HG02610 (cell line): ENCODE measurements around the gene SLC10A7.

Source experiments
- ATAC-seq: cut with Tn5 transposase; IDR thresholded peaks from one replicate; pipeline ENCODE4 v1.9.1; 2021; ENCODE audit warnings: mild to moderate bottlenecking, moderate library complexity; ENCODE audit not compliant: unreplicated experiment

SLC10A7 gene

DNA sequence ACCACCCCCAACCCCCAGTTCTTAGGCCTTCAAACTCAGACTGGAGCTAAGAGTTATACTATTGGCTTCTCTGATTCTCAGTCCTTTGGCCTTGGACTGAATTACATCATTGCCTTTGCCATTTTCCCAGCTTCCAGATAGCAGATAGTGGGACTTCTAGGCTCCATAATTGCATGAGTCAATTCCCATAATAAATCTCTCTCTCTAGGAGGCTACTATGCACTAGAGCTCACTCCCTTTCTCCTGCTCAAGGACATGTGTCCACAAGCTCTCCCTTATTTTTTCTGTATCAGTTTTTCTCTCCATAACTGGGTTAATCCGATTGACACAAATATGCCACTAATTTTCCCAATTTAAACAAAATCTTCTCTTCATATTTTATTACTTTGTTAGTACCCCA, 204.0 kb downstream of the SLC10A7 start:
- ATAC-seq = no peak

DNA sequence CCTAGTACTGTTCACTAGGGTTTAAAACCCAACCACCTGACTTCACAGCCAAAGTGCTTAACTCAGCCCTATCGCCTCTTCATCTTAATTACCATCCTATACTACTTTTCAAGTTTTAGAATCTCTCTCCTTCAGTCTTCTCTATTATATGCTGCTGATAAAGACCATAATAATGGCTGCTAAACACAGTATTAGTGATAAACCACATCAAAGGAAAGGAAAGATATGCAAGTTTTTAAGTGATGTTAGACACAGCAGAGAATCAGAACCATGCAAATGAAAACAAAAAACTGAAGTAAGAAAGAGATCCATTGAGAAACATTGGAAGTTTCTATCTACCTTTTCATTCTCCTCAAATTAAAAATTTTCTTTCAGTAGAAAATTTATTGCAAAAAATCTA, 206.6 kb downstream of the SLC10A7 start:
- no peak for ATAC-seq

DNA sequence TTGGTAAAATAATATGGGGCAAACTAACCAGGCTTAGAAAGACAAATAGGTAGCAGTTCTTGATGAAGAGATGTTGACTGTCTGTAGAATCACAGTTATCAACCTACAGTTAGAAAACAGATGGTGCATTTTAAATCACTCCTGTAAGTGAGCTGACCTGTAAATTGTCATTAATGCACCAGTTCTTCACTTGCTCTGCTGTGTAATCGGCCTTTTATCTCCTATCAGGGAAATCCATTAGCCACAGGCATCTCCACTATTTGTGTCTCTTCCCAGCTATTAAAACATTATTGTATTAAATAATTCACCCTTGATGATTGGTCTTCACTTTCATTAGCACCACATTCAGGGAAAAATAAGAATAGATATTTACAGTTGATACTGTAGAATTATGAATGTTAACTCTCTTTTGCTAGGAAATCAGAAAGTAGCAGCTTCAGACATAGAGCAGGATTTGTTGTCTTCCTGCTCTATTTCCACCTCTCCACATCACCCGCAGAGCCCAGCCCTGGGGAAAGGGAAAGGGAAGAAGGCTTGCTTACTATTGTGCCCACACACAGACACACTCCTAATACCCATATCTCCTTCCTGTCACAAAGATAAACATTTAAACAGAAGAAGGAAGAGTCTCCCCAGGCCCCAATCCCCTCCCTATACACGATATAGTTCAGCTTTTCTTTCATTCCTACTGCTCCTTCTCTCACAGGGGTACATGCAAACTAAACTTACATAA, 210.3 kb downstream of the SLC10A7 start:
- ATAC-seq = no peak

DNA sequence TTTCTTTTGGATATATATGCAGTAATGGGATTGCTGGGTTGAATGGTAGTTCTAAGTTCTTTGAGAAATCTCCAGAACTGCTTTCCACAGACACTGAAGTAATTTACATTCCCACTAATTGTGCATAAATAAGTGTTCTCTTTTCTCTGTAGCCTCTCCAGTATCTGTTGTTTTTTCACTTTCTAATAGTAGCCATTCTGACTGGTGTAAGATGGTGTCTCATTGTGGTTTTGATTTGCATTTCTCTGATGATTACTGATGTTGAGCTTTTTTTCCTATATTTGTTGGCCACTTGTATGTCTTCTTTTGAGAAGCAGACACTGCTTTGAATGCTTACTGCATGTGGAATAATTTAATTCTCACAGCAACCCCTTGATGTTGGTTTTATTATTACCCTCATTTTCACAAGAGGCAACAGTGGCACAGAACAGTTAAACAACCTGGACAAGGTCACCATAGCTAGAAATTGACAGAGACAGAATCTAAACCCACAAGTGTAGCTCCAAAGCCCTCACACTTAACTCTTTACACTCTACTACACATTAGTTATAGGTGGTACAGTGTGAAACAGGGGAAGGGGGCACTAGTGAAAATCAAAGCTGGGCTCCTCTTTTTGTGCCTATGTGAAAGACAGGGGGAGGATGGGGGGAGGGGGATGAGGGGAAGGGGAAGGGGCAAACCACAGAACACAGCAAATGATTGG, 211.3 kb downstream of the SLC10A7 start:
- peak; percentile 87 for ATAC-seq

DNA sequence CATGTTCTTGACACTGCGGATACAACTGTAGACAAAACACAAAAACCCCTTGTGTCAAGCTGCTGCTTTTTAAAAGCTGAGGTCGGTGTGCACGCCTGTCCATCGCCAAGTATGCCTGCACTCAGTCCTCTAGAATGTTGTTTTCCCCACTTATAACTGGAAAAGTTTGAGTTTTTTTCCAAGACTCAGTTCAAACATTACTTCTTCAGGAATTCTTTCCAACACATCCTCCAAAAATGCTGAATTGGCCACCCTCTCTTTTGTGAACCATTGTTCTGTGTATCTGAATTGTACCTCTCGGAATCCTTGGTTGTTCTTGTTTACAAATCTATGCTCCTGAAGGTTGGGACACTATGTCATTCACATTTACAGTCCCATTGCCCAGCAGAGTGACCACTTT, 212.8 kb downstream of the SLC10A7 start:
- no peak for ATAC-seq

DNA sequence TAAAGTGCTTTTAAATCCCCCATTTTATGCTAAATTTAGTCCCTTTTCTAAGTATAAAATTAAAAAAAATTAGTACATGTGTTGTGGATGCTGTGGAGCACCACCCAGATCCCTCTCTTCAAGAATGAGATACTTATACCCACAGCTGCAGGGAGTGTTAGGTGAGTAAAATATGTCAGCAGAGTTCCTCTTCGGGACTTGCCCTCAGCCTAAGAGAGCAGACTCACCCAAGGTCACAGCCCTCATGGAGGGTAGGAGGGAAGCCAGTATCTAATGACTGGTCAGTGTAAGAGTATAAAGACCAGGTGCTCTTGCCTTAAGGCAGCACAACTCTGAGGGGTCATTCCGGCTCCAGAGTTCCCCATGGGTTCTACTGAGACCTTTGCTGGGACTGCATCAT, 218.9 kb downstream of the SLC10A7 start:
- ATAC-seq = peak; percentile 66

DNA sequence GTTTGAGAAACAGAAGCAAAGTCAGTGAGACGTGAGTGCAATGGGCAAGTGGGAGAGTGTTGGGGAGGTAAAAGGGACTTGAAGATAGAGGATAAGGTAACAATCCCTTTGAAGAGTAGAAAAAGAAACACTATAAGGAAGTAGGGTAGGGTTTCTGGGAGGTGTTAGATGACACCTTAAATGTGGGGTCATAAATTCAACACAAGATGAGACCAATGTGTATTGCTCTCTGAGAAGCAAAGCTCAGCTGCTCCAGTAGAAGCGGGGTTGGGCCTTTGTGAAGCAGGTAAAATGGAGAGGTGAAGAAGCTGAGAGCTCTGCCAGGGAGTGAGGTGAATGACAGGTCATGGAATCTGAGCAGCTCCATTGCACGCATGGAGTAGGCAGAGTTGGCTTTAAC, 222.1 kb downstream of the SLC10A7 start:
- ATAC-seq = no peak

DNA sequence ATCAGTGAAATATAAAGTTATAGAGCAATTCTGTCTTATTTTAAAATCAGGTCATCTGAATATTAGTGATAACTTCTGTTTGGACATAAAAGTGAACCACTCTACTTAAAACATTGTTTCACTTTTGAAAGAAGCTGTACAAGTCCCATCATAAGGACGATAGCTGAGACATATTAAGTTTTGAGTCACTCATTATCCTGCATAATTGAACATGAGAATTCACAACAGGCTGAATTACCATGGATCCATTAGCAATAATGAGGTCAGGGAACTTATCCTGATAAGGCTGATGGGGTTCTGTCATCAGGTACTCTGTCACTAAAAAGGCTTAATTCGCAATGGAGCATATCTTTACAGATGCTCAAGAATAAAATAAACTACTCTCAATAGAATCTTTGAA, 227.0 kb downstream of the SLC10A7 start:
- no peak for ATAC-seq

DNA sequence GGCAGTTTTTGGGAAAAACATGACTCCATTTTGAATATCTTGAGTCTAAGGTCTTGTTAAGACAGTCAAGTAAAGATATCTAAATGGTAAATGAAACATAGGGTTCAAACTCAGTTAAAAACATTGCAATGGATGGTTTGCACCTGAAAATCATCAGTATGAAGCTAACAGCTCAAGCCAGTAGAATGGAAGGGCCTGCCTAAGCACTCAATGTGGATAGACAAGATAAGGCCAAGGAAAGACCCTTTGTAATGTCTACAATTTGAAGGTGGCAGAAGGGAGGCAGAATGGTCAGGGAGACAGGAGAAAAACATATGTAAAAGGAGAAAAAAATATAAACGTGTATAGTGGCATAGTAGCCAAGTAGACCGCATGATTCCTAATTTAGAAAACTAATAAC, 229.2 kb downstream of the SLC10A7 start:
- no peak for ATAC-seq

DNA sequence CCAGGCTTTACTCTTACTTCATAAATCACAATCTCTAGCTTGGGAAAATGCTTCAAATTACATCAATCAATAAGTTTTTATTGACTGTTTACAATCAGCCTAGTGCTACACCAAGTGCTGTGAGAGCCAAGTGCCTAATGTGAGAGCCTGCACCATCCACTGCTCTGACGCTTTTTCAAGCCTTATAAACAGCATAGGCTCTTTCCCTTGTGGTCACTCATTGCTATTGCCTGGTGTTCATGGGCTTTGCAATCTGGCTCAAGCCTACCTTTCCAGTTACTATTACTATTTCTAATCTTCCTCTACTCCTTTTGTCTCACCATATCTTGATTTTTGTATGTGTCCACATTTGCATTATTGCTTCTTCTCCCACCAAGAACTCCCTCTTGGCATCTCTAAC, 230.4 kb downstream of the SLC10A7 start:
- ATAC-seq = no peak

DNA sequence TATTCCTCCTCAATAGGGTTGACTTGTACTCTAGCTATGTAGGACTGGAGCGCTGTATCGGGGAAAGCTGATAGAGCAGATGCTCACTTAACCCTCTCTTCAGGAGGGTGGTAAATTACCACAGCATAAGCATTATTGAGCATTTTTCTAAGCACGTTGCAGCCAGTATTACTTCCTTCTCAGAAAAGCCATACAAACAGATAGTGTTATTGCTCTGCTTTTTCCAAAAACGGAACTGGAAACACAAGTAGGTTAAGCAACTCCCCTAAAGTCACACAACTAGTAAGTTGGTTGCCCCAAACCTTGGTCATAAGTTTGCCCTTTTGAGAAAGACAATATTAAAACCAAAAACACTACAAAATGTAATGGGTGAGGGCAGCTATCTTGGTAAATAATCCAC, 233.5 kb downstream of the SLC10A7 start:
- ATAC-seq = no peak

DNA sequence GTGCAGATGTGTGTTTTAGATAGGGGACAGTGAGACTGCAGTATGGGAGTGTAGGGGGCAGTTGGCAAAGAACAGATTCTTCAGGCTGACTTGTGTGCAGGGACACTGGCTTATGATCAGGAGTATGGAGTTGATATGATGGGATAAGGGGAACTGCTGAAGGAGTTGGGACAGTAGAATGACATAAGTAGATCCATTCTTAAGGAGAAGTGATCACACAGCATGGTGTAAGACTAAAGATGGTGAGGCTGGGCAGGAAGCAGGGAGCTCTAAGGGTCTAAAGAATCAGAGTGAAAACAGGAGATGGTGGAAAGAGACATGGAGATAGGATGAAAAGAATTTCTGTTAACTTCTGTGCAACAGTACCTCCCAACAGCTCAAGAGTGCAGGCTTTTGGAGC, 236.7 kb downstream of the SLC10A7 start:
- no peak for ATAC-seq

DNA sequence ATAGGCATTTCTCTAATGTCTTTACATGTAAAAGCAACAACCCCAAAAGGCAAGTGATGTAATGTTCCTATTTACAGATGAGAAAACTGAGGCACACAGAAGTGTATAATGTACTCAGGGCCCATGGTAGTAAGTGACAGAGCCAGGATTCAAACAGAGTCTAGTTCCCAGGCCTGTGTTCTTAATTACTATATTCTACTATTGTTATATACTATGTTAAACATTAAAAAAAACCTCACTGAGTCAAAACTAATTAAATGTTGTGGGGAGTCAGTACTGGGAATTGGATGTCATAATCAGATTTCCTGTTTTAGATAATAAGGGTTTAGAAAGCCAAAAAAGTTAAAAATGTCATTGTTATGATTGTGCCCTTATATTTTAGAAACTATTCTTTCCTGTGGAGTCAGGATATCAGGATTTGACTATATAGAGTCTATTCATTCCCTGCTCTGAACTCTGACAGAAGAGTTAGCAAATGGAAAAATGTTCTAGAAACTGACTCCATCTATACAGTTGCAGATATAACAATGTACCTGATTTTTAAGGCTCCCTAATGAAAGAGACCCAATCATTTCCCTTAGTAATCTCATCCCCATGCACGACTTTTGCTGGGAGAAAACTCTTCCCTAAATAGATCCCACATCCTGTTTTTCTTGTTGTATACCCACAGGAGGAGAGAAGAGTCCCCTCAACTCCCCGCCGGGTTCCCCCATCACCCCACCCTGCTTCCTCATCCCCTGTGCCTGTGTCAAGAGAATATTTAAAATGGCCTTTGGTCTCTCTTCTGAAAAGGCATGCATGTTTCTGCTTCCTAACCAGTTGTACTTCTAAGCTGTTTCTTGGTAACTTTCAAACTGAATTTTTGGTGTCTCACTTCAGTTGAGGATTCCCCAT, 237.7 kb downstream of the SLC10A7 start:
- peak; percentile 53 for ATAC-seq

DNA sequence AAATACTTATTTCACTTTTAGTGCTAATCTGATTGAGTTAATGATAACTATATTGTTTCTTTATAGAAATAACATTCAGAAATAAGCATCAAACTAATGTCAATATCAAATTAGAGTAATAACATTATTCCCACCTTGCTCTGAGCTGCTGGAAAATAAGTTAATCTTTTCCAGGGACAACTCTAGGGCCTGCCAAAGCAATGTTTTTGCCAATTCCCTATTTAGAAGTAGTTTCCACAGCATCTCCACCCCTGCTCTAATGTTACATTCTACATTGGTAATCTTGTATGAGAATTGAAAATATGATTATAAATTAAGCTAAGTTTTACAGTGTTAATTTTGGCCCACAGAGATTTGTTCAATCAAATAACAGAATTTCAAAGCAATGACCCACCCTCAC, 239.1 kb downstream of the SLC10A7 start:
- ATAC-seq = no peak

DNA sequence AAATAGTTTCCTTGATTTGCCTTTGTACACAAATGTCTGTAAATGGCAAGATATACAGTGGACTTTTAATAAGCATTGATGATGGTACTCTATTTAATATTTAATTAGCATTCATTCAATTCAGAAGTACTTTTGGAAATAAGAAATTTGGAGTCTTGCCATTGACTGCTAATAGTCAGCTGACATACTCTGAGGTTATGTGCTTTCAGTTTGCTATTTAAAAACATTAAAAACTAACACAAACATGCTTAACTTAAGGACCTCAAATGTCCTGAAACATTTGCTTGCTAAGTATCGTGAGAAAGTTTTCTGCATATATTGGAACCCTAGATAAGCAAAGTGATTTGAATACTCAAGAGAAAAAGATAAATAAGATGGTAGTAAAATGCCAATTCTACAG, 242.8 kb downstream of the SLC10A7 start:
- ATAC-seq = no peak

DNA sequence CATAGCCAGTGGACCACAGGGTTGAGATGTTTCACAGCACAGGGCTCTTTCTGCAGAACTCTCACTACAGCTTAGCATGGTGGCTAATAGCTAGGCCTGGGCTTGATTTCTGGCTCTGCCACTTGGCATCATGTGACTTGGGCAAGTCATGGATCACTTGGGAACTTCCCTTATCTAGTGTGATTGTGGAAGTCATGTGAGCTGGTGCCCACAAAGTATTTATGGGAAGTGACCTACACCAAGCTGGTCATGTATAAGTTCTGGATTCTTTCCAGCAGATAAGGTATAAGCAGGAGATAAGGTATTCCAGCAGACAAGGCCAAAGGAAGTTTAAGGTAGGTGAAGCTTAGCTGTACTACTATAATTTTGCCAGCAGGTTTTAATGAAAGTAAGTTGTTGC, 246.4 kb downstream of the SLC10A7 start:
- no peak for ATAC-seq

DNA sequence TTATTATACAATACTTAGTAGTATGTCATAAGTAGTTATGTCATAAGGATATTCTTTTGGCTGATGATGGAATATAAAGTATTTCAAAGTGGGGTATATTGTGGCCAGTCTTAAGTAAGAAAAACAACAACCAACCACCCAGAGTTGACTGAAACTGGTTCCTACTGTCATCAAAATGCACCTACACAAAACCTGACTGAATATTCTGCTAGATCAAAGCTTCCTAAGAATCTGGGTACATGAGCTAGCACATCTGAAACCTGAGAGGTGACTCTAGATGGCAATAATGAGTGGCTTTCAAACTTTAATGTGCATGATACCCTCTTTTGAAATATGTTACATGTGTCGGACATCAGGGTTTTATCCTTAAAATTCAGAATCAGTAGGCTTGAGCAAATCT, 247.0 kb downstream of the SLC10A7 start:
- no peak for ATAC-seq

DNA sequence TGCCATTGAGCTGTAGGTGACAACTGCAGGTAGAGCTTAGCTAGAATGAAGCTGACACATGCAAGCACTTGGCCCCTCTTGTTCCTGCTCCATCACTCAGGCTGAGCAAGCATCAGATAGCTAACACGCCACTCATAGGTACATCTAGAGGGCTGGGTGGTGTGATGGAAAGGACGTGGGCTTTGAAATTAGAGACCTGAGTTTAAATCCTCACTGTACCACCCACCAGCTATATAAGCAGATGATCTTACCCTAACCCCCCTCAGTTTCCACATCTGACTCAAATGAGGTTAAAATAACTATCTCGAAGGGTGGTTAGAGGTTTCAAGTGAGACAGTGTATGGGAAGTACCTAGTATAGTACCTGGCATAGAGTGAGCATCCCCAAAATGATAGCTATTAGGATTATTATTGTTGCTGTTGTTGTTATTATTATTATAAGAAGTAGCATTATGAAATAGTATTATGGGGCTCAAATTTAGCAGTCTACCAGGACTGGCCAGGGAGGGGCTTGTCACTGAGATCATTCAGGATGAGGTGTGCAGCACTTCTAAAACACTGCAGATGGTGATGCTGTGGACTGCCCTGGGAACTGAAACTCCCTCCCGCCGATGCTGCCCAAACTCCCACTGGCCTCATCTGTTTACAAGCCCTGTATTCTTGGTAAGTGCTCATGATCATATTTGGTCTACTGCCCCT, 248.4 kb downstream of the SLC10A7 start:
- ATAC-seq = peak; percentile 84

DNA sequence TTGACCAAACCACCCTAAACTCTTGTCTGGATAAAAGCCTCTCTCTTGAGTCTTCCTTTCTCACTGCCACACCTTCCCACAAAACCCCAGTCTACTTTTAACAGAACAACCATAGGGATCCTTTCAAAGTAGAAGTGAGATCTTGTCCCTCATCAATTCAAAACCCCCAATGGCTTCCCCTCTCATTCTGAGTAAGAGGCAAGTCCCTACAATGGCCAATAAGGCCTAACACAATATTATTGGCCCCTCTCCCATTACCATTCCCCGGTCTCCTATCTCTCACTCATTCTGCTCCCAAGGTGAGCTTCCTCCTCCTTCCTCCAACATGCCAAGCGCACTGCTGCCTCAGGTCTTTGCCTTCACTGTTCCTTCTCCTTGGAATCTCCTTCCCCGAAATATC, 250.3 kb downstream of the SLC10A7 start:
- ATAC-seq = peak; percentile 35

DNA sequence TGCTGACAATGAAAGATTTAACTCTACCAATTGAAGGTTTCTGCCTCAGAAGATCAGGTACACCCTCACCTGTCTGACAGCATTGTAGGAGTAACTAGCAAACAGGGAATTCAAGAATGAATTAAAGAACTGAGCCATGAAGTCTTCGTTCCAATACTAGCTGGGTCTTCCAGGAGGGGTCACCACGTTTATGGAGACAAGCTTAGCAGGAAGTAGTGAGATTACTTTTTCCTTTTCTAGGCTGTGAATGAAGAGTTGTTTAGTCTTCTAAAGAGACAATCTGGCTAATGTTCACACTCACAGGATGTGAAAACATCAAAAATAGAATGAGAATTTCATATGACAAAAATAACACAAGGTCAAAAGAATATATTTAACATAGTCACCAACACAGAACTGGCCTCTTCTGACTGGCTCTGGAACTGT, 252.5 kb downstream of the SLC10A7 start:
- ATAC-seq = peak; percentile 21

DNA sequence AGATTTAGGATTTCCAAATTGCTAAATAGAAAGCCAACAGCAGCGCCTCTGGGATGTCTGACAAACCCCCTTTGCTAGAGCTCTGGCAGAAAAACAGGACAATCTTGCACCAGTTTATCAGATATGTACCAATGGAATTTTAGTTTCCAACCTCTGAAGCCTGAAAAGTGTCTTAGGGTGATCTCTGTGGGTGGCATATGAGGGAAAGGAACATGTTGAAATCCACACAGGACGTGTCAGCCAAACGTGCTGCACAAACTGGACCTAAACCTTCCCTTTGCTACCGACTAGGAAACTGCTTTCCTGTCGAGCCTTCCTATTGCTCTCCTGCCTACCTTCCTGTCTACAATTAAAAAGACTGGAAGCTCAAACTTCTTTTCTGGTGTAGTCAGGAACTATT, 253.9 kb downstream of the SLC10A7 start:
- ATAC-seq = no peak
